Transverse colon (tissue), 3 donors: ENCODE results near the gene JAKMIP1.

ENCODE experiments used
- POLR2A ChIP-seq: fragments of 450-650 bp; IDR thresholded peaks from one replicate; pipeline ENCODE4 v1.6.1; 2016; ENCODE audit warnings: antibody characterized with exemption, mild to moderate bottlenecking, moderate library complexity
- TF ChIP-seq, protein P1 (sequence below), 5 experiments: fragments of 200-600 bp in 3 of 5; fragments of 450-650 bp in 2 of 5; sonication (generic) in 3 of 5; IDR thresholded peaks; 1 replicate in 2 of 5; 2 replicates in 3 of 5; pipeline ENCODE4 v1.5.1; 2016 to 2017; ENCODE audit warnings: antibody characterized with exemption in 5 of 5, inconsistent platforms in 3 of 5, mild to moderate bottlenecking in 2 of 5, moderate library complexity in 1 of 5

DNA sequence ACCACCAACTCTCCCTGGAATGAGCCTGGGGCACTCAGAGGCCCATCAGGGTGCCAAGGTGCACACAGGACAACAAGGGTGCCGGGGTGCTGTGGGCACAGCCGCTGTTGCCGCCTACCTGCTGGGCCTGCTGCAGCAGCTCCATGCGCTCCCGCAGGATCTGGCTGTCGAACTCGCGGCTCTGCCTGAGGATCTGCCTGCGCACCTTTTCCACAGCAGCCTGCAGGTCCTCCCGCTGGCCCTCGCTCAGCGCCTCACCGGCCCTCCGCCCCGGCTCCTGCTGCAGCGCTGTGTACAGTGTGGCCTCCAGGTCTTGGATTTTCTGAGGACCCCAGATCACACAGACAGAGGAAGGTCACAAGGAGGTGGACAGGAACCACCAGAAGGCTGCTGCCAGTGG, 164.6 kb downstream of the JAKMIP1 start:
- TF ChIP-seq, protein P1, sequence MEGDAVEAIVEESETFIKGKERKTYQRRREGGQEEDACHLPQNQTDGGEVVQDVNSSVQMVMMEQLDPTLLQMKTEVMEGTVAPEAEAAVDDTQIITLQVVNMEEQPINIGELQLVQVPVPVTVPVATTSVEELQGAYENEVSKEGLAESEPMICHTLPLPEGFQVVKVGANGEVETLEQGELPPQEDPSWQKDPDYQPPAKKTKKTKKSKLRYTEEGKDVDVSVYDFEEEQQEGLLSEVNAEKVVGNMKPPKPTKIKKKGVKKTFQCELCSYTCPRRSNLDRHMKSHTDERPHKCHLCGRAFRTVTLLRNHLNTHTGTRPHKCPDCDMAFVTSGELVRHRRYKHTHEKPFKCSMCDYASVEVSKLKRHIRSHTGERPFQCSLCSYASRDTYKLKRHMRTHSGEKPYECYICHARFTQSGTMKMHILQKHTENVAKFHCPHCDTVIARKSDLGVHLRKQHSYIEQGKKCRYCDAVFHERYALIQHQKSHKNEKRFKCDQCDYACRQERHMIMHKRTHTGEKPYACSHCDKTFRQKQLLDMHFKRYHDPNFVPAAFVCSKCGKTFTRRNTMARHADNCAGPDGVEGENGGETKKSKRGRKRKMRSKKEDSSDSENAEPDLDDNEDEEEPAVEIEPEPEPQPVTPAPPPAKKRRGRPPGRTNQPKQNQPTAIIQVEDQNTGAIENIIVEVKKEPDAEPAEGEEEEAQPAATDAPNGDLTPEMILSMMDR (IDR thresholded peaks at IDR 0.05): no peak
- no peak for TF ChIP-seq POLR2A
